ENCODE results near the gene GARIN1A.
A peak's percentile ranks its signal among the peaks of the same experiment; 100 is the strongest.
"Not testable (repeated sequence)": the region's sequence is repeated elsewhere in the genome, so short reads cannot be mapped to it uniquely, and the experiment has no call there.

GARIN1A gene

GRCh38 chr7:128653197-128653596, 18.9 kb upstream of the GARIN1A start:
- H3K36me3 ChIP-seq (ENCODE audit: control insufficient read depth in 1 of 2, insufficient read depth in 2 of 2, low read length in 2 of 2), result peaks cover 24 to 33% of the 10 kb centered on the region in 2 experiments

GRCh38 chr7:128654080-128654479, 18.0 kb upstream of the GARIN1A start:
- no CpG with 5 or more reads among the region's 19 CpGs for WGBS (ENCODE audit: extremely low coverage, insufficient coverage, insufficient read length)
- H3K4ac ChIP-seq (ENCODE audit: low read depth, low read length); H3K79me1 ChIP-seq (ENCODE audit: low read length); H4K8ac ChIP-seq (ENCODE audit: low read depth, low read length); H3K79me2 ChIP-seq (ENCODE audit: control insufficient read depth, insufficient read depth, low read length, poor library complexity); H3K27ac ChIP-seq (ENCODE audit: low read depth, low read length); H3K9me3 ChIP-seq (ENCODE audit: insufficient read depth, low read depth, low read length); H3K23ac ChIP-seq (ENCODE audit: low read length); H3K18ac ChIP-seq (ENCODE audit: low read length); H2AK5ac ChIP-seq (ENCODE audit: low read length); DNase-seq; H3K4me1 ChIP-seq (ENCODE audit: control insufficient read depth in 1 of 2, insufficient read depth in 2 of 2, low read length in 2 of 2); H2BK120ac ChIP-seq (ENCODE audit: insufficient read depth, low read length, poor library complexity); H3K14ac ChIP-seq (ENCODE audit: low read length); H4K91ac ChIP-seq (ENCODE audit: low read depth, low read length); H3K9ac ChIP-seq (ENCODE audit: low read length); H3K27me3 ChIP-seq (ENCODE audit: insufficient read depth, low read length); H4K12ac ChIP-seq (ENCODE audit: low read depth, low read length); H3K4me2 ChIP-seq (ENCODE audit: low read length); H2BK5ac ChIP-seq (ENCODE audit: low read depth, low read length, poor library complexity); H2BK12ac ChIP-seq (ENCODE audit: low read length); H2AFZ ChIP-seq (ENCODE audit: insufficient read depth, low read length, poor library complexity); H3K4me3 ChIP-seq (ENCODE audit: low read depth, low read length): not testable (repeated sequence)
- H3K36me3 ChIP-seq (ENCODE audit: control insufficient read depth in 1 of 2, insufficient read depth in 2 of 2, low read length in 2 of 2), result peaks cover 23 to 31% of the 10 kb centered on the region in 2 experiments

More at GRCh38 chr7:128653197-128653596, 18.9 kb upstream of the GARIN1A start:
- H3K79me1 ChIP-seq (ENCODE audit: low read length); H3K4me3 ChIP-seq (ENCODE audit: low read depth, low read length); H3K9me3 ChIP-seq (ENCODE audit: insufficient read depth, low read depth, low read length); H3K79me2 ChIP-seq (ENCODE audit: control insufficient read depth, insufficient read depth, low read length, poor library complexity); H4K12ac ChIP-seq (ENCODE audit: low read depth, low read length); H2BK12ac ChIP-seq (ENCODE audit: low read length); H4K8ac ChIP-seq (ENCODE audit: low read depth, low read length); H2AK5ac ChIP-seq (ENCODE audit: low read length); H4K91ac ChIP-seq (ENCODE audit: low read depth, low read length); H3K27ac ChIP-seq (ENCODE audit: low read depth, low read length); H3K4me1 ChIP-seq (ENCODE audit: control insufficient read depth in 1 of 2, insufficient read depth in 2 of 2, low read length in 2 of 2); H3K4me2 ChIP-seq (ENCODE audit: low read length); H3K14ac ChIP-seq (ENCODE audit: low read length); DNase-seq; H3K18ac ChIP-seq (ENCODE audit: low read length); H2BK120ac ChIP-seq (ENCODE audit: insufficient read depth, low read length, poor library complexity); H2BK5ac ChIP-seq (ENCODE audit: low read depth, low read length, poor library complexity); H3K4ac ChIP-seq (ENCODE audit: low read depth, low read length); H3K9ac ChIP-seq (ENCODE audit: low read length); H3K23ac ChIP-seq (ENCODE audit: low read length); H3K27me3 ChIP-seq (ENCODE audit: insufficient read depth, low read length); H2AFZ ChIP-seq (ENCODE audit: insufficient read depth, low read length, poor library complexity): not testable (repeated sequence)
- no CpG with 5 or more reads among the region's 16 CpGs for WGBS (ENCODE audit: extremely low coverage, insufficient coverage, insufficient read length)

- not testable (repeated sequence) for H2BK12ac ChIP-seq (ENCODE audit: low read length); H3K23ac ChIP-seq (ENCODE audit: low read length); H3K4me1 ChIP-seq (ENCODE audit: control insufficient read depth in 1 of 2, insufficient read depth in 2 of 2, low read length in 2 of 2); H3K4me3 ChIP-seq (ENCODE audit: low read depth, low read length); H3K27ac ChIP-seq (ENCODE audit: low read depth, low read length); H4K8ac ChIP-seq (ENCODE audit: low read depth, low read length); H2BK5ac ChIP-seq (ENCODE audit: low read depth, low read length, poor library complexity); H2AK5ac ChIP-seq (ENCODE audit: low read length); H3K14ac ChIP-seq (ENCODE audit: low read length); DNase-seq; H3K4me2 ChIP-seq (ENCODE audit: low read length); H3K4ac ChIP-seq (ENCODE audit: low read depth, low read length); H3K9ac ChIP-seq (ENCODE audit: low read length); H3K79me2 ChIP-seq (ENCODE audit: control insufficient read depth, insufficient read depth, low read length, poor library complexity); H3K27me3 ChIP-seq (ENCODE audit: insufficient read depth, low read length); H3K9me3 ChIP-seq (ENCODE audit: insufficient read depth, low read depth, low read length); H2BK120ac ChIP-seq (ENCODE audit: insufficient read depth, low read length, poor library complexity); H4K12ac ChIP-seq (ENCODE audit: low read depth, low read length); H3K79me1 ChIP-seq (ENCODE audit: low read length); H4K91ac ChIP-seq (ENCODE audit: low read depth, low read length); H3K18ac ChIP-seq (ENCODE audit: low read length); H2AFZ ChIP-seq (ENCODE audit: insufficient read depth, low read length, poor library complexity)
- H3K36me3 ChIP-seq (ENCODE audit: control insufficient read depth in 1 of 2, insufficient read depth in 2 of 2, low read length in 2 of 2), result peaks cover 23 to 31% of the 10 kb centered on the region in 2 experiments
- no CpG with 5 or more reads among the region's 18 CpGs for WGBS (ENCODE audit: extremely low coverage, insufficient coverage, insufficient read length)
Observed at GRCh38 chr7:128654501-128654900, 17.6 kb upstream of the GARIN1A start.

GRCh38 chr7:128658428-128658827, 13.7 kb upstream of the GARIN1A start:
- not testable (repeated sequence) for H2AFZ ChIP-seq (ENCODE audit: insufficient read depth, low read length, poor library complexity); H3K79me1 ChIP-seq (ENCODE audit: low read length); H4K8ac ChIP-seq (ENCODE audit: low read depth, low read length); H3K4ac ChIP-seq (ENCODE audit: low read depth, low read length); H3K4me2 ChIP-seq (ENCODE audit: low read length); H2BK12ac ChIP-seq (ENCODE audit: low read length); H3K4me1 ChIP-seq (ENCODE audit: control insufficient read depth in 1 of 2, insufficient read depth in 2 of 2, low read length in 2 of 2); H2AK5ac ChIP-seq (ENCODE audit: low read length); H3K9me3 ChIP-seq (ENCODE audit: insufficient read depth, low read depth, low read length); H3K27ac ChIP-seq (ENCODE audit: low read depth, low read length); H3K4me3 ChIP-seq (ENCODE audit: low read depth, low read length); H4K91ac ChIP-seq (ENCODE audit: low read depth, low read length); H3K18ac ChIP-seq (ENCODE audit: low read length); H3K27me3 ChIP-seq (ENCODE audit: insufficient read depth, low read length); H2BK5ac ChIP-seq (ENCODE audit: low read depth, low read length, poor library complexity); H3K9ac ChIP-seq (ENCODE audit: low read length); H3K14ac ChIP-seq (ENCODE audit: low read length); H3K23ac ChIP-seq (ENCODE audit: low read length); H4K12ac ChIP-seq (ENCODE audit: low read depth, low read length); H2BK120ac ChIP-seq (ENCODE audit: insufficient read depth, low read length, poor library complexity); H3K79me2 ChIP-seq (ENCODE audit: control insufficient read depth, insufficient read depth, low read length, poor library complexity)
- no CpG with 5 or more reads among the region's 5 CpGs for WGBS (ENCODE audit: extremely low coverage, insufficient coverage, insufficient read length)
- DNase-seq, result peak in 1 of 2 donors; percentile 18
- peaks cover 5 to 12% of the 10 kb centered on the region in 2 experiments for H3K36me3 ChIP-seq (ENCODE audit: control insufficient read depth in 1 of 2, insufficient read depth in 2 of 2, low read length in 2 of 2)
